Gastroesophageal sphincter (tissue), 3 donors: ENCODE data around the gene NUBPL.

Experiments used
- CTCF ChIP-seq, 4 experiments: fragments of 200-600 bp in 2 of 4; fragments of 450-650 bp in 2 of 4; sonication (generic) in 1 of 4; IDR thresholded peaks; one replicate each; pipeline ENCODE4 v1.5.1; 2017 to 2019; ENCODE audit warnings: antibody characterized with exemption in 4 of 4, mild to moderate bottlenecking in 2 of 4, moderate library complexity in 2 of 4
- EP300 ChIP-seq: sonication (generic); formaldehyde crosslinking; IDR thresholded peaks from one replicate; pipeline ENCODE4 v1.6.1; 2017; ENCODE audit warnings: antibody characterized with exemption, mild to moderate bottlenecking
- POLR2A ChIP-seq, 2 donors: fragments of 450-650 bp; IDR thresholded peaks; one replicate each; pipeline ENCODE4 v1.6.1; 2017; ENCODE audit warnings: antibody characterized with exemption in 2 of 2, mild to moderate bottlenecking in 2 of 2, moderate library complexity in 1 of 2
- POLR2AphosphoS5 ChIP-seq: sonication (generic); formaldehyde crosslinking; IDR thresholded peaks from one replicate; pipeline ENCODE4 v1.6.1; 2017; ENCODE audit warnings: antibody characterized with exemption

GRCh38 chr14:31580234-31580633 lies 19.0 kb downstream of the NUBPL start:
- TF ChIP-seq CTCF (IDR thresholded peaks at IDR 0.05) (no peak), POLR2AphosphoS5 (no peak), EP300 (no peak), POLR2A (IDR thresholded peaks at IDR 0.05) (no peak)
